HG02798 (cell line): ENCODE results near the gene MED27.

Source experiments
- ATAC-seq: cut with Tn5 transposase; IDR thresholded peaks from one replicate; pipeline ENCODE4 v1.9.1; 2021; ENCODE audit warnings: mild to moderate bottlenecking; ENCODE audit not compliant: unreplicated experiment, poor library complexity

MED27 gene

DNA sequence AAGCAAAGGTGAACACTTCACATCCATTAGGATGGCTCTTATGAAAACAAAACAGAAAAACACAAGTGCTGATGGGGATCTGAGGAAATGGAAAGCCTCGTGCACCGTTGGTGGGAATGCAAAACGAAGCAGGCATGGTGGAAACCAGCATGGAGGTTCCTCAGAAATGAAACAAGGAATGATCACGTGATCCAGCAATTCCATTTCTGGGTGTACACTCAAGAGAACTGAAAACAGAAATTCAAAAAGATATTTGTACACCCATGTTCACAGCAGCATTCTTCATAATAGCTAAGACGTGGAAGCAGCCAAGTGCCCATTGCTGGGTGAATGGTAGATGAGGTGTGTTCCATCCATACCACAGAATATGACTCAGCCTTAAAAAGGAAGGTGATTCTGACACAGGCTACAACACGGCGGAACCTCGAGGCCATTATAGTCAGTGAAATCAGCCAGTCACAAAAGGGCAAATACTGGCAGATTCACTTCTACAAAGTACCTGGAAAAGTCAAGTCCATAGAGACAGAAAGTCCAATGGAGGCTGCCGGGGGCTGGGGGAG, 252.6 kb downstream of the MED27 start:
- no peak for ATAC-seq

DNA sequence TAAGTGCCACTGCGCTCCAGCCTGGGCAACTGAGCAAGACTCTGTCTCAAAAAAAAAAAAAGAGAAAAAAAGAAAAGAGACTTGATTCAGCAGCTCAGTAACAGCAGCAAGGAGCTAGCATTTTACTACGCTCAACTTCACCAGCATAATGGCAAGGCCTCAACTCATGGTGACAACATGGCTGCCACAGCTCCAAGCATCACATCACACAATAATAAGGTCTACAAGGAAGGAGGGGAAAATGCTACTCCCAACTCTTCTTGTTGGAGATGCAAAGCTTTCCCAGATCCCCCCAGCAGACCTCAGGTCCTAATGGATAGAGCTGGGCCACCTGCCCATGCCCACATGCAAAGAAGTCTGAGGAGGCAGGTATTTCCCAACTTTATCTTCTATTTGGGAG, 253.6 kb downstream of the MED27 start:
- no peak for ATAC-seq

DNA sequence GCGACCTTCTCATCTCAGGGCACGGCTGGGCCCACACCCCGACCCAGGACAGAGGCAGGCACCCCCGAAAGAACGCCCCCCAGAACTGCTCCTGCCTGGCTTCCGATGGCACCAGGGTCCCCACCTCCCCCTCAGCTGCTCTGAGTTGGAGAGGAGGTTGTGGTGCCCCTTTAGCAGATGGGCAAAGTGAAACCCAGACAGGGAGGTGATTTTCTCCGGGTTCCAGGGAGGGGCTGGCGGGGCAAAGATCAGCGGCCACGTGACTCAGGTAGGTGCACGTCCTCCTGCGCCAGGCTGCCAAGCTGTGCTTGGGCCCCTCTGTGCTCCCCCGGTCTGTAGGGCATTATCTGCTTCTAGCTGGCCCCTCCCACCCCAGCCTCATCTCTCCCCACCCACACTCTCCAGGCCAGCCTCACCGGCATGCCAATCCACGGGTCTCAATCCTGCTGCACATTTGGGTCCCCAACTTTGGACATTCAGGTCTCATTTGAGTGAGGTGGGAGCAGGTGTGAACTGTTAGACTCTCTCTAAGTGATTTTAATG, 254.6 kb downstream of the MED27 start:
- ATAC-seq: no peak

DNA sequence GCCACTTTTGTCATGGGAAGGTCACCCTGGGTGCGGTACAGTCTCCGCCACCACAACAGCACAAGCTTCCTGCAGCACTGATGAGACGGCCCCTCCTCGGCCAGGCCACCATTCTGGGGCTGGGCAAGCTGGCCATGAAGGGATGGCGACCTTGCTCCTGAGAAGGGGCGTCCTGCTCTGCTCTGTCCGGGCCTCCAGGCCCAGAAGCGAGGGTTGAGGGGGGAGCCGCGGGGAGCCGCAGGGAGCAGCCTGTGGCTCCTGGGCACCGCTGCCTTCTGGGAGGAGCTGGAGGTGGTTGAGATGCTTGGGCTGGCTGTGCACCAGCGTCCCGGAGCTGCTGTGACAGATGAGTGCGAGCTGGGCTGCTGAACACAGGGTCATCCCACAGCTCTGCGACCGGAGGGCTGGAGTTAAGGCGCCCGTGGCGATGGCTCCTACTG, 255.5 kb downstream of the MED27 start:
- no peak for ATAC-seq

DNA sequence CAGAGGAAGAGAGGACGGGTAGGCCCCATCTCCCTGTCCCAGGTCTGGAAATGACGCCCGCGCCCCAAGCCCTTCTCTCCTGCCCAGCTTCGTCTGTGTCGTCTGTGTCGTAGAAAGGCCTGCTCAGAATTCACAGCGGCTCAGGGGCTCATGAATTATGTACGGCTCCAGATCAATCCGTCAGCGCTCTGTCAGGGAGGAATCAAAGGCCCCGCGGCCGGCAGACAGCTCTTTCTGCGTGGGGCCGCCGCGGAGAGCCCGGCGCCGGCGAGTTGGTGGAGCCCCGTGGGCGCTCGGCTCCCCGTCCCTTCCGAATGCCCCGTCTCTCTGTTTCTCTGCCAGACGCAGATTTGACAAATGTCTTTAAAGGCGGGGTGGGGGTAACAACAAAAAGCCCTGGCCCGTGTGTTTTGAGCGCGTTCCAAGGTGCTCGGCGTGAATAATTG, 255.9 kb downstream of the MED27 start:
- no peak for ATAC-seq

DNA sequence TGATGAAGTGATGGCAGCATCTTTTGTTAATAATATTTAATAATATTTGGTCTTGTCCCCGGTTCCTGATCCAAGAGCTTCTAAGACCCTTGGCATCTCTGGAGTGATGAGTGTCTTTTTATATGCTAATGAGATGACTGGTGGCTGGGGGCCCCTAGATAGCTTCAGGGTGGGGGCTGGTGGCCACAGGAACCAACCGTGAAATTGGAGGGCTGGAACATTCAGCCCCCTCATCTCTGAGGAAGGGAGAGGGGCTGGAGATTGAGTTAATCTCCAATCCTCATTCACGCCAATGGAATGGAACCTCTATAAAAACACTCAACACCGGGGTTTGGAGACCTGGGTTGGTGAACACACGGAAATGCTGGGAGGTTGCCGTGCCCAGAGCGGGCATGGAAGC, 261.6 kb downstream of the MED27 start:
- ATAC-seq: no peak

DNA sequence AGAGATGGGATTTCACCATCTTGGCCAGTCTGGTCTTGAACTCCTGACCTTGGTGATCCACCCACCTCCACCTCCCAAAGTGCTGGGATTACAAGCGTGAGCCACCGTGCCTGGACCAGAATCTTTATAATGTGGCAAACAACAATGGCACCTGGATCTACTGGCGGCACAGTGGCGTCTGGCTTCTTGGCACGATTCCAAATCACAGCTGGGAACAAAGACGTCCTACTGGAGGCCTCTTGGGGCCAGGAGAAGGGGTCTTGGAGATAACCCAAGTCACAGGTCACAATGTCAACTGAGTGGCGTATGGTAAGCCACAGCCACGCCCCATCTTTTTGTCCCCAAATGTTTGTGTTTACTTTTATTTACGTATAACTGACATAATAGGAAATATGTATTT, 262.0 kb downstream of the MED27 start:
- ATAC-seq: no peak

DNA sequence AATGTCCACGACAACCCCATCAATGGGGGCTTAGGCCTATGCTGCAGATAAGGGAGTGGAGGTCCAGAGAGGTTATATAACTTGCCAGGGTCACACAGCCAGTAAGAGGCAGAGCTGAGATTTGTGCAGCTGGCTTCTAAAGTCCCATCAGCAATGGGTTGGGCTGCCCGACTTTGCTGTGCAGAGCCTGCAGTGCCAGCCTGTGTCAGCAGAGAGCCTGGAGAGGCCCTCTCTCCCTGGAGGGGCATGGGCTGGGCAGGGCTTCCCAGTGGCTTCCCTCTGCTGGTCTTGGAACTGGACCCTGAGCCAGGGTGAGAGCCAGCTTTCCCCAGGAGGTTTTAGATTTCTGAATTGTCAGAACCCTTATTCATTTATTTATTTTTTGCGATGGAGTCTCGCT, 262.6 kb downstream of the MED27 start:
- ATAC-seq: no peak

DNA sequence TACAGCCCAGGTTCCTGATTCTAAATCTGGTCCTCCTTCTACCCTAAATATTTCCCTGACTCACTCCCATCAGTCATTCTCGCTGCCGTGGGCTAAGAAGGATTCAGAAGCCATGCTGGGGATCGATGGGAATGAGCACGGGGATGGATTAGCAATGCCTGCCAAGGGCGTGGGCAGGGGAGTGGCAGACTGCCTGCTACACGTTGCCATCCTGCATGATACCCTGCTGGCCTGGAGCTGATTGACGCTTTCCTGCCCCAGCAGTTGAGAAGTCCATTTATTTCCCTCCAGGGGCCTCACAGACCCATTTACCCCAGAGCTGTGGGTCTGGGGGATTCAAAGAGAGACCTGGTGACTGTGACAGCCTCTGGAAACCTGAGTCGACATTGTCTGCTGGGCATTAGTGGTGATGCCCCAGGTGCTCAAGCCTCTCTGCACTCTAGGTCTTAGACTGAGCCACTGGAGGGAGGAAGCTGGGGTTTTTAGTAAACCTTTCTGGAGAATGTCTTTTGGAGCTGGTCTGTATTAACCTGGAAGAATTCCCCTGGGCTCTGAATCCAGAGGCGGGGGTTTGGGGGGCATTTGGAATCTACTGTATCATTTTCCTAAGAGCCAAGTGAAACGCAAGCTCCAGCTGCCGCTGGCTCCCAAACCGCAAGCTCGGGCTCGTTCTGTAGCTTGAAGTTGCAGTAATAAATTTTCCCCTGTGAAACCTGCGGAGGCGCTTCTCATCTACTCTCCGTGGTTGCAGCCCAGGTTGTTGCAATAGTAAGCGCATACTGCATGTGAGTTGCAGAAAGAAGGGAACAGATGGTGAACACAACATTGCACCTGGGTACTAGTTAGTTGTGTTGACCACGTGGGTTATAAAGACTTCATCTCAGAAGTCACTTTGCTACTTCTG, 263.4 kb downstream of the MED27 start:
- no peak for ATAC-seq

DNA sequence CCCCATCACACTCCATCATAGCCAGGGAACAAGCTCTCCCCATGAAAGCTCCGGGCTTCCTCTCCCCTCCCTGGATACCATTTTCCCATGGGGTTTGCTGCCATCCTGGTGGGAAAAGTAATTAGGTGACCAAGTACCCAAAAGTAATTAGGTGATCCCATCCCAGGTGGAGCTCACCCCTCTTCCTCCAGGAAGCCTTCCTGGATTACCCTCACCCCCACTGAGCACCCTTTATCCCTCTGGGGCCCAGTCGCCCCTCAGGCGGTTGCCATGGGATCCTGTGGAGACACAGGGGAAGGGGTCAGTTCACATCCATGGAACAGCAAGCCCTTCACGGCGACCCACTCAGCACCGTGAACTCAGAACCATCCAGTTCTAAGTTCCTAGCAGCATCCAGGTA, 265.0 kb downstream of the MED27 start:
- no peak for ATAC-seq

DNA sequence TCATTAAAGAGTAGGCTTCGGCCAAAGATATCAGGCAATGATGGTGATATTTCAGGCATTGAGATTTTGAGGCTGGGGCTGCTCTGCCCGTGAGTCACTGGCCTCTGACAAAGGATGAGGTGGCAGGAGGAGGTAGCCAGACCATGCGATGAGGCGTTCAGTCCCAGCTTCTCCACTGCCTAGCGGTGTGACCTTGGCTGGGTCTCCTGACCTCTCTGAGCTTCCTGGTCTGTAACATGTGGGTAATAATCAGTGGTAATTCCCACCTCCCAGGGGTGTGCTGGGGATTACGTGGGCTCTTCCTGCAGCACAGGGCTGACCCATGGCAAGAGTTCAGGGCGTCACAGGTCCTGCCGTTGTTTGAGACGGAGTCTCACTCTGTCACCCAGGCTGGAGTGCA, 266.6 kb downstream of the MED27 start:
- ATAC-seq: no peak

DNA sequence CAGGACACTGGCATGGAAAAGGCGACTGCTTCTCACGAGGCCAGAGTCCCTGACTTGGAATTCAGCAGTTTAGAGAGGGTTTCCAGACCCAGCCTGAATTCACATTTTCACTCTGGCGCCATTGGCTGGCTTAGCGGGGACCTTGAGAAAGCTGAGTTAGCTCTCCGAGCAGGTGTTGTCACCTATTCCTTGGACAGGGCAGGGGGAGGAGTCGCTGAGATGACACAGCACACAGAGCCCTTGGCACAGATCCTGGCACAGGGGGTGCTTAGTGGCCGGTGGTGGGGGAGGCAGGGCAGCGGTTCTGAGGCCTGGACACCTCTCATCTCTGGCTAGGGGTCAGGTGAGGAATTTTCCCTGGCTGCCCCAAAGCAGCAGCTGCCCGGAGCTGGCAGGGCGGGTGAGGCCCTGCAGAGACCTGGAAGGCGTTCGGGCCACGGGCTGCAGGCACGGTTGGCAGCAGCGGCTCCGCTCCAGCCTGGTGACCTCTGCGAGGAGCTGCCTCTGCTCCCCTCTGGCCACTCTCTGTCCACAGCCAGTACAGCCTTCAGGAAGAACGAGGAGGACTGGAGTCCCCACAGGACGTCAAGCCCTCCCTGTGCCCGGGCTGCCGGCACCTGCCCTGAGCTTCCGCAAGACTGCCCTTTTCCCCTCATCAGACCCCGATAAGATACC, 267.4 kb downstream of the MED27 start:
- no peak for ATAC-seq

DNA sequence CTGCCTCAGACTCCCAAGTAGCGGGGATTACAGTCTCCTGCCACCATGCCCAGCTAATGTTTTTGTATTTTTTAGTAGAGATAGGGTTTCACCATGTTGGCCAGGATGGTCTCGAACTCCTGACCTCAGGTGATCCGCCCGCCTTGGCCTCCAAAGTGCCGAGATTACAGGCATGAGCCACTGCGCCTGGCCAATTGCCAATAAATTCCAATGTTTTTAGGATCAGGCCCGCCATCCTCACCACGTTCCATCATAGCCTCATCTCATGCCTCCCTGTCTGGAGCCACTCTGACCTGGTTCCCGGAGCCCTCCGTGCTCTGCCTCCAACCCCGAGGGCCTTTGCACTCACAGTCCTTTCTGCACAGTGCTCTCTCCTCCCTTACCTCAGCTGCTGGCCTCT, 268.3 kb downstream of the MED27 start:
- ATAC-seq: no peak

DNA sequence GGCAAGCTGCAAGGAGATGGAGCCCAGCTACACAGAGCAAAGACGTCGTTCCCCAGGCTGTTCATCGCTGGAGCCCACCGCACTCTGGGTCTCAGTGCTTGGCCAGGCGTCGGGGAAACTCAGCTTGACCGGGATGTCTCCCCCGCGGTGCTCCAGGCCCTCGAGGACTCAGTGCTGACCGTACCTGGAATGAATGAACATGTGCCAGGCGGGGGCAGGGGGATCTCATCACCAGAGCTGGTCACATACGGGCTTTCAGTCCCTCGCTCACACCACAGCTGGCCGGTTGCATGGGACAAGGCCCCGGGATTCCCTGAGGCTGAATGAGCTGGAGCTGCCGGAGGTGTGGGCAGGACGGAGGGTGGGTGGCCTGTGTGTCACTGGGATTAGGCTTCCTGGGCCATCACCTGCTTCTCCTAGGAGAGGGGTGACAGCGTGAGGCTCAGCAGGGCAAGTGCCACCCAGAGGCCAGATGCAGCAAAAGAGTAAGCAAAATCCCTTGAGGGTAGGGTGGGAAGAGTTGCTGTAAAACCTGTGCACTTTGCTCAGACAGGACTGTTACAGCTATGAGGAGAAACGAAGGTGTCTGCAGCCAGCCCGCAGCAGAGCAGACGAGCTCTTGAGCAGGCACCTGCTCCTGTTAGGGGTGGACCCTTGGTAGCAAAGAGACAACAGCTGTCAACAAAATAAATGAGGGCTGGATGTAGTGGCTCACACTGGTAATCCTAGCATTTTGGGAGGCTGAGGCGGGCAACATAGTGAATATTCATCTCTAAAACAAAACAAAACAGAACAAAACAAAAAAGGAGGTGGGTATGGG, 269.1 kb downstream of the MED27 start:
- no peak for ATAC-seq
